ENCODE data around the gene RNF103.
"Not testable (repeated sequence)": the region's sequence is repeated elsewhere in the genome, so short reads cannot be mapped to it uniquely, and the experiment has no call there.

The RNF103 gene

GRCh38 chr2:86624267-86624547 is 542 bp upstream of the RNF103 start:
- DNase-seq (ENCODE audit: low read depth) = peak; percentile 10

DNA sequence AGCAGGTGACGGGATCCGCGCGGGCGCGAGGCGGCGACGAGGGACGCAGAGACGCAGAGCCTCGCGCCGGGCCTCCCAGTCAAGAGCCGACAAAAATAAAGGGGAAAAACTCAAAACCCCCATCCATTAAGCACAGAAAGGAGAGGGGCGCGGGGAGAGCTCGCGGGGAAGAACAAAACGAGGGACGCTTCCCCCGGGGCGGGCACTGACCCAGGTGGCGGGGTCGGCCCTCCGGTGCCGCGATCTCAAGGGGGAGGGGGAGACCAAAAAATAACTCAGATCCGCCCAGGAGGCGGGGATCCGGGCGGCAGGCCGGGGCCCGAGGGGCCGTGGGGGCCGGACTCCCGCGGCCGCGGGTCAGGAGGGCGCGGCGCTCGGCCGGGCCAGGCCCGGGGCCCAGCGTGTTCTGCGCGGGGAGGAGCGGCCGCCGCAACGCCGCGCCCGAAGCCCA is 597 bp downstream of the RNF103 start:
- DNase-seq (ENCODE audit: low read depth) = peak; percentile 47

GRCh38 chr2:86622519-86623042 is 1.1 kb downstream of the RNF103 start:
- DNase-seq (ENCODE audit: low read depth) = peak; percentile 47

DNA sequence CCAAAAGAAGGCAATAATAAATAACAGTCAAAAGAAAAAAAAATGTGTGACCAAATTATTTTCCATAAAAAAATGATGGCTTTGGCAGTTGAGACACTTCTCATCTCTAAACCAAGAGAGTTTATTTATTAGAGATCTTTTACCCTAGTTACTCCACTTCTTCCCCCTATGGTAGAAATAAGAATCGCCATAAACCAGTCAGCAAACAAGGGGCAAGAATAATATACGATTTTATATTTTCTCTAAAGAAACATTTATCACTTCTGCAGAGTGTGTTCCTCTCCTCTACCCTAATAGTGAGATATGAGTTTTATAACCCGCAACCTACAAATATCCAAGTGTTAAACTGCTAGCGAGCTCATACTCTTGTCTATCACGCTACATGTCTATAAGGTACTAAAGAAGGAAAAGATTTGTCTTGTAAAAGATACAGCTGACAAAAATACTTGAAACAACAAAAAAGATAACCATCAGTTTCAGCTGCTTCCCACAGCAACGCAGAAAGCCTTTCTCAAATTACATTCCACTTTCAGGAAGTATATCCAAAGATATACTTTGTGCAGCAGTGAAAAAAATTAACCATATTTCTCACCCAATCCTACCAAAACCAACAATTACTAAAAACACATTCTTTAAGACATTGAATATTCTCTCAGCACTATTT is 2.3 kb downstream of the RNF103 start:
- peak; percentile 16 for DNase-seq (ENCODE audit: low read depth)

GRCh38 chr2:86617738-86618137 is 5.9 kb downstream of the RNF103 start:
- no peak for DNase-seq (ENCODE audit: low read depth)

DNA sequence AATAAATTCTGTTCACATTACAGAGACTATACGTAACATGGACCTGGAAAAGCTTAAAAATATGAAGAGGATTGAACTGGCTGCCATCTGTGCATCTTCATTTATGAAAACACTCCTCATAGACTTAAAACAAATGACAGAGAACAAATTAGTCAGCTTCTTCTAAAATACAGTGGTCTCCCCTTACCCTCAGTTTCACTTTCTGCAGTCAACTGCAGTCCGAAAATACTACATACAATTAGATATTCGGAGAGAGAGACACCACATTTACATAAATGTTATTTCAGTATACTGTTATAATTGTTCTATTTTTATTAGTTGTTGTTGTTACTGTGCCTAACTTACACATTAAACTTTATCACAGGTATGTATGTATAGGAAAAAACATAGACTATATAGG is 6.5 kb downstream of the RNF103 start:
- no peak for DNase-seq (ENCODE audit: low read depth)

GRCh38 chr2:86616502-86616901 is 7.2 kb downstream of the RNF103 start:
- no peak for DNase-seq (ENCODE audit: low read depth)

- no peak for DNase-seq (ENCODE audit: low read depth)
These were observed 8.1 kb downstream of the RNF103 start for GRCh38 chr2:86615596-86615995.

- DNase-seq (ENCODE audit: low read depth) = no peak
These were observed 10.2 kb downstream of the RNF103 start for GRCh38 chr2:86613515-86613914.

GRCh38 chr2:86610871-86611270 is 12.8 kb downstream of the RNF103 start:
- DNase-seq (ENCODE audit: low read depth) = no peak

- no peak for DNase-seq (ENCODE audit: low read depth)
These were observed 14.7 kb downstream of the RNF103 start for GRCh38 chr2:86608832-86609410.

- DNase-seq (ENCODE audit: low read depth) = no peak
These were observed 19.8 kb downstream of the RNF103 start for GRCh38 chr2:86603905-86604304.

- DNase-seq (ENCODE audit: low read depth) = no peak
These were observed 24.7 kb downstream of the RNF103 start for GRCh38 chr2:86598966-86599365.

DNA sequence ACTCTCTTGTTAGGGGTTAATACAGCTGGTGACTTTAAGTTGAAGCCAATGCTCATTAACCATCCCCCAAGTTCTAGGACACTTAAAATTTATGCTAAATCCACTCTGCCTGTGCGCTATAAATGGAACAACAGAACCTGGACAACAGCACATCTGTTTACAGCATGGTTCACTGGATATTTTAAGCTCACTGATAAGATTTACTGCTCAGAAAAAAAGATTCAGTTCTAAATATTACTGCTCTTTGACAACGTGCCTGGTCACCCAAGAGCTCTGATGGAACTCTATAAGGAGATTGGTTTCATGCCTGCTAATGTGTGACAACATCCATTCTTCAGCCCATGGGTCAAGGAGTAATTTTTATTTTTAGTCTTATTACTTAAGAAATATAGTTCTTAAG is 27.5 kb downstream of the RNF103 start:
- DNase-seq (ENCODE audit: low read depth) = no peak

DNA sequence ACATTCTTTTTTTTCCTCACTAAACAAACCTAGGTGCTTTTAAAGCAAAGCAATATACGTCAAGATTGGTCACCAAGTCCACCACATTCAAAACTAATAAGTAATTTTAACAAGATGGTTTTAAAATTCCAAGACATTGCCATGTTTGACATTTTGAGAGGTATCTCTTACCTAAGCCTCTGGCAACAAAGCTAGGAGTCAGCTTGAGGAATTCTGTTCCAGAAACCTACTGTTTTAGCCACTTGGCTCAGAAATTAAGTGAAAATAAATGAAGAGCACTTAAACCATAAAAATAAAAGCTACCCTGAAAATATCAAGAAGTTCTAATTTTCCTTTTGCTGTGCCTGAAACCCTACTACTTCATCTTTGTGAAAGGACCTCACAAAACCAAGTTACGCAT is 30.4 kb downstream of the RNF103 start:
- no peak for DNase-seq (ENCODE audit: low read depth)

GRCh38 chr2:86592547-86593230 is 31.0 kb downstream of the RNF103 start:
- DNase-seq (ENCODE audit: low read depth) = peak; percentile 14

DNA sequence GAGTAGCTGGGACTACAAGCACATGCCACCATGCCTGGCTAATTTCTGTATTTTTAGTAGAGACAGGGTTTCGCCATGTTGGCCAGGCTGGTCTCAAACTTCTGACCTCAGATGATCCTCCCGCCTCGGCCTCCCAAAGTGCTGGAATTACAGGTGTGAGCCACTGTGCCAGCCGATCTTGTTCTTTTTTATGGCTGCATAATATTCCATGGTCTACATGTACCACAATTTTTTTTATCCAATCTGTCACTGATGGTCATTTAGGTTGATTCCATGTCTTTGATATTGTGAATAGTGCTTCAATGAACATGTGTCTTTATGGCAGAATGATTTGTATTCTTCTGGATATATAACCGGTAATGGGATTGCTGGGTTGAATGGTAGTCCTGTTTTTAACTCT is 34.0 kb downstream of the RNF103 start:
- DNase-seq (ENCODE audit: low read depth) = not testable (repeated sequence)

GRCh38 chr2:86584151-86584913 is 39.3 kb downstream of the RNF103 start:
- peak; percentile 29 for DNase-seq (ENCODE audit: low read depth)

- DNase-seq (ENCODE audit: low read depth) = no peak
These were observed 43.1 kb downstream of the RNF103 start for GRCh38 chr2:86580560-86580959.

GRCh38 chr2:86577817-86578456 is 45.7 kb downstream of the RNF103 start:
- DNase-seq (ENCODE audit: low read depth) = no peak

GRCh38 chr2:86570059-86570458 is 53.6 kb downstream of the RNF103 start:
- DNase-seq (ENCODE audit: low read depth) = peak; percentile 5

DNA sequence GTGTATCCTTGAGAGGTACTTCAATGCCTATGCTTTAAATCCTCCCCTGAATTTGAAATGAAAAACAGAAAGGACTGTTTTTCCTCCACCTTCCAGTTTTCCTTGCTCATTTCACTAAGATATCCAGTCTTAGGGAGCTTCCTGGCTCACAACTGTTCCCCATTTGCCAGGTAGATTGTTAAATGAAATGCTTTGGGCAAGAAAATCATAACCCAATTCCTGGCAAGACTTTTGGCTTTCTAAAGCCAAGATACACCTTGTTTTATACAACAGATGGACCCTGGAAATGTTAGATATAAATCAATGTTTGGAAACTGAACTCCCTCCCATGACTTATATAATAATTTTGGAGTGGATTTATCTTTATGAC is 56.9 kb downstream of the RNF103 start:
- no peak for DNase-seq (ENCODE audit: low read depth)
